Kidney (tissue), 14 donors: ENCODE results near the gene EEF1G. TPM values are rescaled to one million over a fixed set of nuclear protein-coding genes. Genes with fewer than 3 reads are reported as not detected.

Source experiments
- DNase-seq, 5 donors: peaks; one replicate each; pipeline ENCODE4 v3.0.0-alpha.2; 2013 to 2020
- FAIRE-seq: peaks from 2 replicates; lab custom pipeline; 2012; peaks lifted over from hg19 to GRCh38; lab: Jason Lieb, UNC
- H3K27ac ChIP-seq, 2 donors: one replicate each; pipeline ENCODE4 v1.7.0; 2013; ENCODE audit warnings: low read depth in 2 of 2, low read length in 2 of 2, inconsistent platforms in 1 of 2
- H3K27me3 ChIP-seq: one replicate; pipeline ENCODE4 v1.7.1; 2013; ENCODE audit warnings: low read length, inconsistent platforms; ENCODE audit not compliant: control insufficient read depth, insufficient read depth
- H3K36me3 ChIP-seq, 3 donors: one replicate each; pipeline versions ENCODE4 v1.7.0 to v1.7.1; 2013; ENCODE audit warnings: low read length in 3 of 3, control low read depth in 1 of 3, inconsistent platforms in 1 of 3; ENCODE audit not compliant: insufficient read depth in 3 of 3, control insufficient read depth in 2 of 3
- H3K4me1 ChIP-seq, 3 donors: one replicate each; pipeline versions ENCODE4 v1.7.0 to v1.7.1; 2013; ENCODE audit warnings: low read length in 3 of 3, inconsistent platforms in 1 of 3, low read depth in 1 of 3; ENCODE audit not compliant: control insufficient read depth in 2 of 3, insufficient read depth in 2 of 3
- H3K4me3 ChIP-seq, 3 donors: one replicate each; pipeline versions ENCODE4 v1.7.0 to v1.8.1; 2013; ENCODE audit warnings: low read length in 3 of 3, control low read depth in 1 of 3, inconsistent platforms in 1 of 3
- H3K9ac ChIP-seq, 3 donors: one replicate each; pipeline versions ENCODE4 v1.7.0 to v1.7.1; 2013; ENCODE audit warnings: low read length in 3 of 3, control low read depth in 1 of 3, inconsistent platforms in 1 of 3
- H3K9me3 ChIP-seq, 3 donors: one replicate each; pipeline versions ENCODE4 v1.7.0 to v1.7.1; 2013; ENCODE audit warnings: low read length in 3 of 3, control low read depth in 1 of 3, inconsistent platforms in 1 of 3; ENCODE audit not compliant: control insufficient read depth in 2 of 3, insufficient read depth in 1 of 3
- intact Hi-C: fragments of 100-400 bp; cut with DNase I; formaldehyde crosslinking; loops from one replicate; pipeline ENCODE4 v1.11.1; 2022
- polyA plus RNA-seq: library from polyadenylated mRNA; stranded (reverse); fragments of 350-450 nt; fragmentation: Illumina TruSeq; extraction: RNeasy Lipid Tissue Mini Kit (QIAGEN cat#74804); gene quantifications from one replicate; pipeline ENCODE4 v1.2.3, GENCODE V29; 2014; ENCODE audit warnings: low read depth, low replicate concordance; ENCODE audit not compliant: insufficient read depth
- total RNA-seq: library from RNA; stranded (reverse); fragmentation: NEBNext Ultra II Directional; extraction: Animal tissue kit (Norgen Biotek cat#: 25700); gene quantifications from one replicate; pipeline ENCODE4 v1.2.1, GENCODE V29; 2021
- TF ChIP-seq, protein P1 (sequence below): IDR thresholded peaks from 3 replicates; pipeline ENCODE4 v1.5.1; 2012; ENCODE audit warnings: mild to moderate bottlenecking, moderate library complexity, borderline replicate concordance; ENCODE audit not compliant: insufficient read depth; ENCODE audit errors: extremely low read depth
- donor health status: control.
- donor health status: control.
- donor health status: control.
- donor health status: control.
- donor health status: control.
- donor health status: DM: yes; HTN: yes; CAD: no.
- donor health status: Normal renal cell carcinoma (clear cell type).

Gene EEF1G
- total and polyA plus RNA-seq, 2 donors from 2014 or later = 1,136 to 1,809 TPM

- TF ChIP-seq, protein P1, sequence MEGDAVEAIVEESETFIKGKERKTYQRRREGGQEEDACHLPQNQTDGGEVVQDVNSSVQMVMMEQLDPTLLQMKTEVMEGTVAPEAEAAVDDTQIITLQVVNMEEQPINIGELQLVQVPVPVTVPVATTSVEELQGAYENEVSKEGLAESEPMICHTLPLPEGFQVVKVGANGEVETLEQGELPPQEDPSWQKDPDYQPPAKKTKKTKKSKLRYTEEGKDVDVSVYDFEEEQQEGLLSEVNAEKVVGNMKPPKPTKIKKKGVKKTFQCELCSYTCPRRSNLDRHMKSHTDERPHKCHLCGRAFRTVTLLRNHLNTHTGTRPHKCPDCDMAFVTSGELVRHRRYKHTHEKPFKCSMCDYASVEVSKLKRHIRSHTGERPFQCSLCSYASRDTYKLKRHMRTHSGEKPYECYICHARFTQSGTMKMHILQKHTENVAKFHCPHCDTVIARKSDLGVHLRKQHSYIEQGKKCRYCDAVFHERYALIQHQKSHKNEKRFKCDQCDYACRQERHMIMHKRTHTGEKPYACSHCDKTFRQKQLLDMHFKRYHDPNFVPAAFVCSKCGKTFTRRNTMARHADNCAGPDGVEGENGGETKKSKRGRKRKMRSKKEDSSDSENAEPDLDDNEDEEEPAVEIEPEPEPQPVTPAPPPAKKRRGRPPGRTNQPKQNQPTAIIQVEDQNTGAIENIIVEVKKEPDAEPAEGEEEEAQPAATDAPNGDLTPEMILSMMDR = no peak
- Histone ChIP-seq H3K9me3 (no peaks in the 10 kb centered on the region), H3K4me3 (peak overlapping the region; percentile 66 to 92 (median 83)), H3K9ac (peak overlapping the region; percentile 68 to 81 (median 75)), H3K27me3 (no peaks in the 10 kb centered on the region), H3K4me1 (peaks cover 0 to 26% (median 4%) of the 10 kb centered on the region in 3 donors), H3K27ac (peak overlapping the region; percentile 88 to 92), H3K36me3 (peaks cover 2 to 8% (median 6%) of the 10 kb centered on the region in 3 donors)
- intact Hi-C loops = no loop called here
- FAIRE-seq (no peak), DNase-seq (peak; percentile 51 to 84 (median 68))
Measured at GRCh38 chr11:62611705-62612365, 38.1 kb upstream of the EEF1G start.

DNA sequence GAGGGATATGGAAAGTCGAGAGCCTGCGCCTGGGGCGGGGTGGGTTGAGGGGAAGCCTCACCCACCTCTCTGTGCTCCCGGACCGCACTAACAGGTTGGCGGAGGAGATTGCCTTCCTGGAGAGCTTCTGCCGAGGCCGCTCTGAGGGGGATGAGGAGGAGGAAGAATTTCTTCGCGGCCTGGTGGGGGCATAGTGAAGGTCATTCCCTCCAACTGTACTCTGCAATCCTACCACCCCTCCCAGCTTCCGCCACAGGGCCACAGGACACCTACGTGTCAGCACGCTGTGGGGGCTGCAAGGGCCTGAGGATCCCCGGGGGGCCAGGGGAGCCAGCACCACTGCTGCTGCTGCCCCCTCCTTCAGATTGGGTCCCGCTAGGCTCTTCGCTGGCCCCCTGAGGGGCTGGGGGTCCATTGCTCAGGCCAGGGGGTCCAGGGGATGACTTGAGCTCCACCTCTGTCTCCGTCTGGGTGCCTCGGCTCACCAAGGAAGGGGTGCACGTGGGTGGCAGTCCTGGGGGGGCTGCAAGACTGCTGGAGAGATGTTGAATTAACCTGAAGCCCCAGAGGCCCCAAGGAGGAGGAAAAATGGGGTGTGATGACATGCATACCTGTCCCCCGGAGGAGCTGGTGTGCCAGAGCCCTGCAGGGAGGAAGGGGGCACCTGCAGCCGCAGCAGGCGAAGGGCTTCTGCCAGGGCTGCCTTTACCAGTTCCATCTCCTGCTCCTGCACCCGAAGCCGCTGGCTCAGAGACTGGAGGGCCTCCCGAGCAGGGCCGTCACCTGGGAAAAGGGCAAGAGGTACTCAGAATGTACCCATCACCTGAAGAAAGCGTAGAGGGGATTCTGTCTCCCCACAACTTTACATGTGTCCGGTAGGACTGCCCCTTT lies 37.4 kb upstream of the EEF1G start:
- DNase-seq (peak in 1 of 5 donors; percentile 82), FAIRE-seq (no peak)
- Histone ChIP-seq H3K9me3 (no peaks in the 10 kb centered on the region), H3K36me3 (peaks cover 2 to 9% (median 5%) of the 10 kb centered on the region in 3 donors), H3K27me3 (no peaks in the 10 kb centered on the region), H3K4me1 (peaks cover 0 to 26% (median 4%) of the 10 kb centered on the region in 3 donors), H3K9ac (peak overlapping the region in 2 of 3 donors; percentile 75 to 81), H3K27ac (peak overlapping the region; percentile 88 to 92), H3K4me3 (peak overlapping the region; percentile 66 to 92 (median 83))
- intact Hi-C loops = no loop called here
- TF ChIP-seq, protein P1 = no peak

DNA sequence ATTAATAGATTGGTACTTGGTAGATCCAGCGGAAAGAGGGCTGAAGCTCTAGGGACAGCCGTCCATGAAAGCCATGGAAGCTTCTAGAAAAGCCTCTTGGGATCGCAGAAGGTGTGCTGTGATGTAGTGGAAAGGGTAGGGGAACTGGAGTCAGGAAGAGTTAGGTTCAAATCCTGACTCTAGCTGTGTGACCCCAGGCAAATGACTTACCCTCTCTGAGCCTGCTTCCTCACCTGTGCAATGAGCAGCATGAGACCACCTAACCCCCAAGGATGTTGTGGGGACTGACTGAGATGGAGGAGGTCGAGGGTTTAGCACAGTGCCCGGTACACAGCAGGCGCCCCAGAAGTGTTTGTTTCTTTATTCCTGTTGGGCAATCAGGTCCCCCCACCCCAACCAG lies 36.7 kb upstream of the EEF1G start:
- intact Hi-C loops = no loop called here
- Histone ChIP-seq H3K4me3 (no peak overlapping the region), H3K4me1 (peaks cover 0 to 26% (median 4%) of the 10 kb centered on the region in 3 donors), H3K36me3 (peaks cover 2 to 11% (median 9%) of the 10 kb centered on the region in 3 donors), H3K9ac (no peak overlapping the region), H3K27ac (no peak overlapping the region), H3K9me3 (no peaks in the 10 kb centered on the region), H3K27me3 (no peaks in the 10 kb centered on the region)
- DNase-seq (no peak), FAIRE-seq (no peak)
- TF ChIP-seq, protein P1 = no peak
